Hepatocyte (in vitro differentiated cells): ENCODE data around the gene CDC42EP1.

Experiments used
- EZH2 ChIP-seq: fragments of 200-600 bp; sonication (generic); IDR thresholded peaks from 2 replicates; pipeline ENCODE4 v1.6.1; 2016; ENCODE audit warnings: antibody characterized with exemption, mild to moderate bottlenecking, borderline replicate concordance
- EZH2phosphoT487 ChIP-seq: fragments of 200-600 bp; sonication (generic); IDR thresholded peaks from one replicate; pipeline ENCODE4 v1.6.1; 2018; ENCODE audit warnings: antibody characterized with exemption, mild to moderate bottlenecking, low read depth, moderate library complexity; ENCODE audit not compliant: unreplicated experiment, severe bottlenecking
- TF ChIP-seq, protein P1 (sequence below): fragments of 200-600 bp; sonication (generic); IDR thresholded peaks from 2 replicates; pipeline ENCODE4 v1.5.1; 2016; ENCODE audit warnings: antibody characterized with exemption, mild to moderate bottlenecking; ENCODE audit not compliant: poor library complexity

DNA sequence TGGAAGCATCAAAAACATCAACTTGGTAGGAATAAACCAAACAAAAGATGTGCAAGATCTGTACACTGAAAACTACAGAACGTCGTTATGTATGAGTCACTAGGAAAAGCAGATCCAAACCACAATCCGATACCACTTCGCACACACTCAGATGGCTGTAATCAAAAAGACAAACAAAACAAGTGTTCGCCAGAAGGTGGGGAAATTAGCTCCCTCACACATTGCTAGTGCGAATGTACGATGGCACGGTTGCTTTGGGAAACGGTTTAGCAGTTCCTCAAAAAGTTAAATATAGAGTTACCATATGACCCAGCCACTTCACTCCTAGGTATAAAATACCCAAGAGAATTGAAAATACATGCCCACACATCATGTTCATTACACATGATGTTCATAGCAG, 26.3 kb upstream of the CDC42EP1 start:
- TF ChIP-seq, protein P1, sequence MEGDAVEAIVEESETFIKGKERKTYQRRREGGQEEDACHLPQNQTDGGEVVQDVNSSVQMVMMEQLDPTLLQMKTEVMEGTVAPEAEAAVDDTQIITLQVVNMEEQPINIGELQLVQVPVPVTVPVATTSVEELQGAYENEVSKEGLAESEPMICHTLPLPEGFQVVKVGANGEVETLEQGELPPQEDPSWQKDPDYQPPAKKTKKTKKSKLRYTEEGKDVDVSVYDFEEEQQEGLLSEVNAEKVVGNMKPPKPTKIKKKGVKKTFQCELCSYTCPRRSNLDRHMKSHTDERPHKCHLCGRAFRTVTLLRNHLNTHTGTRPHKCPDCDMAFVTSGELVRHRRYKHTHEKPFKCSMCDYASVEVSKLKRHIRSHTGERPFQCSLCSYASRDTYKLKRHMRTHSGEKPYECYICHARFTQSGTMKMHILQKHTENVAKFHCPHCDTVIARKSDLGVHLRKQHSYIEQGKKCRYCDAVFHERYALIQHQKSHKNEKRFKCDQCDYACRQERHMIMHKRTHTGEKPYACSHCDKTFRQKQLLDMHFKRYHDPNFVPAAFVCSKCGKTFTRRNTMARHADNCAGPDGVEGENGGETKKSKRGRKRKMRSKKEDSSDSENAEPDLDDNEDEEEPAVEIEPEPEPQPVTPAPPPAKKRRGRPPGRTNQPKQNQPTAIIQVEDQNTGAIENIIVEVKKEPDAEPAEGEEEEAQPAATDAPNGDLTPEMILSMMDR, result no peak
- TF ChIP-seq EZH2 (no peak), EZH2phosphoT487 (no peak)
